ENCODE measurements around the gene FAM241B.
A peak's percentile ranks its signal among the peaks of the same experiment; 100 is the strongest.

GRCh38 chr10:69629897-69630650, at the start of gene FAM241B:
- no peak for TF ChIP-seq ZFP41 (tag by site-specific recombination; IDR thresholded peaks at IDR 0.05; ENCODE audit: borderline replicate concordance)
- peak; percentile 96 for TF ChIP-seq CTCF (tag by site-specific recombination; IDR thresholded peaks at IDR 0.05)
- TF ChIP-seq ZBTB26 (tag by site-specific recombination; optimal IDR thresholded peaks at IDR 0.05), result peak; percentile 92
- no peak for TF ChIP-seq PRDM6 (tag by site-specific recombination; IDR thresholded peaks at IDR 0.05)
- TF ChIP-seq ZNF785 (tag by site-specific recombination; IDR thresholded peaks at IDR 0.05), result no peak
- no peak for TF ChIP-seq ZFP69B (tag by site-specific recombination; IDR thresholded peaks at IDR 0.05)
- TF ChIP-seq ATF2 (tag by site-specific recombination; IDR thresholded peaks at IDR 0.05; ENCODE audit: low read depth), result no peak
- TF ChIP-seq ZNF701 (tag by site-specific recombination; IDR thresholded peaks at IDR 0.05), result no peak
- no peak for TF ChIP-seq ZNF350 (tag by site-specific recombination; IDR thresholded peaks at IDR 0.05)
- no peak for TF ChIP-seq ZNF830 (tag by site-specific recombination; IDR thresholded peaks at IDR 0.05; ENCODE audit: low read depth)
- 0 out of 2 replicates have a peak, but pooled peaks have one; percentile 47 for TF ChIP-seq BCL11A (tag by site-specific recombination; IDR thresholded peaks at IDR 0.05; ENCODE audit: low read depth)
